ENCODE data around the gene GPR33.
A peak's percentile ranks its signal among the peaks of the same experiment; 100 is the strongest.

Gene GPR33

DNA sequence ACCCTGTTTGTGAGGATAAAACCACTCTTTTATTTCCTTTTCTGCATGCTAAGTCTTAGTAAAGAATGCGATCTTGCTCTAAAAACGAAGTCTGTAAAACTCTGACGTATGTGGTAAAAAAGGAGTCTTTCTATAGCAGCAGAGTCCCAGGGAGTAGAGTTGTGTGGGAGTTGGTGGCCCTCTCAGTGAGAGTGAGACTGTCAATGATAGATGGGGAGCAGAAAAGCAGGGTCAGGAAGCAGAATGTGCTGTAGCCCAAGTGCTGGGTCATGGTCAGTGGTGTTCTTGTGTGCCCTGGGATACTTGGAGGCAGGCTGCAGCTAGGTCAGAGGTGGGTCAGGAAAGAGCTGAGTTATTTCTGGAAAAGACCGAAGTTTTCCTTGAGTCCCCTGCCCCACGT is 20.3 kb upstream of the GPR33 start:
- no peaks in the 10 kb centered on the region for H3K9me3 ChIP-seq (ENCODE audit: insufficient read depth, low read length)
- H3K79me2 ChIP-seq (ENCODE audit: low read length), result no peaks in the 10 kb centered on the region
- H3K9ac ChIP-seq (ENCODE audit: low read length), result no peak overlapping the region
- no peak overlapping the region for H3K4me2 ChIP-seq (ENCODE audit: low read length)
- H3K4me1 ChIP-seq (ENCODE audit: low read length), result no peaks in the 10 kb centered on the region
- no peak overlapping the region for H3K27ac ChIP-seq (ENCODE audit: low read length)
- no peak for TF ChIP-seq EZH2phosphoT487 (IDR thresholded peaks at IDR 0.05; ENCODE audit: low read depth)
- no peak for TF ChIP-seq CTCF (IDR thresholded peaks at IDR 0.05; ENCODE audit: low read depth, low read length)
- no peaks in the 10 kb centered on the region for H4K20me1 ChIP-seq (ENCODE audit: insufficient read depth, low read length)
- no peak overlapping the region for H3K4me3 ChIP-seq (ENCODE audit: low read length)
- no peak overlapping the region for H2AFZ ChIP-seq (ENCODE audit: low read depth, low read length)
- H3K36me3 ChIP-seq (replicated peaks; ENCODE audit: low read depth, low read length), result no peaks in the 10 kb centered on the region
- no peaks in the 10 kb centered on the region for H3K27me3 ChIP-seq (ENCODE audit: low read depth, low read length)

DNA sequence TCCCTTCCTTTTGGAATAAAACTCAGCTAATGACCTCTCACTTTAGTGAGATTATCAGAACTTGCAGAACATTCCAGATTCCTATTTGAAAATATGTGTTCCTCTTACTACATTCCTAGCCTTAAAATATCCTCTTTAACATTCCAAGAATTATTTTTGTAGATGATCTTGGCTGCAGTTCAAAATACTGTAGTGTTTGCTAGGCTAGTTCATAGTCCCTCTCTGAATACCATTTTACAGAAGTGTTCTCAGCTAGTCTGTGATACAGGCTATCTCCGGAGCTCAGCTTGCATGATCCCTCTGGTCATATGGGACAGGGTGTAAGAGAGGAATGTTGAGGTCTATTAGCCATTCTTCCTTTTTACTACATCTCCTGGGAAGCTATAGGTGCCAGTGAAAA is 17.6 kb upstream of the GPR33 start:
- H3K4me3 ChIP-seq (ENCODE audit: low read length), result no peak overlapping the region
- H3K27me3 ChIP-seq (ENCODE audit: low read depth, low read length), result no peaks in the 10 kb centered on the region
- no peaks in the 10 kb centered on the region for H4K20me1 ChIP-seq (ENCODE audit: insufficient read depth, low read length)
- H3K27ac ChIP-seq (ENCODE audit: low read length), result no peak overlapping the region
- no peaks in the 10 kb centered on the region for H3K36me3 ChIP-seq (replicated peaks; ENCODE audit: low read depth, low read length)
- H3K4me2 ChIP-seq (ENCODE audit: low read length), result no peak overlapping the region
- TF ChIP-seq CTCF (IDR thresholded peaks at IDR 0.05; ENCODE audit: low read depth, low read length) (no peak), EZH2phosphoT487 (IDR thresholded peaks at IDR 0.05; ENCODE audit: low read depth) (no peak)
- H3K9ac ChIP-seq (ENCODE audit: low read length), result no peak overlapping the region
- H2AFZ ChIP-seq (ENCODE audit: low read depth, low read length), result no peak overlapping the region
- H3K79me2 ChIP-seq (ENCODE audit: low read length), result no peaks in the 10 kb centered on the region
- no peaks in the 10 kb centered on the region for H3K4me1 ChIP-seq (ENCODE audit: low read length)
- no peaks in the 10 kb centered on the region for H3K9me3 ChIP-seq (ENCODE audit: insufficient read depth, low read length)

GRCh38 chr14:31501870-31502269 is 14.0 kb upstream of the GPR33 start:
- Histone ChIP-seq H3K4me2 (ENCODE audit: low read length) (no peak overlapping the region), H3K27me3 (ENCODE audit: low read depth, low read length) (no peaks in the 10 kb centered on the region), H4K20me1 (ENCODE audit: insufficient read depth, low read length) (no peaks in the 10 kb centered on the region), H3K79me2 (ENCODE audit: low read length) (no peaks in the 10 kb centered on the region), H3K4me3 (ENCODE audit: low read length) (no peak overlapping the region), H3K27ac (ENCODE audit: low read length) (no peak overlapping the region), H3K9ac (ENCODE audit: low read length) (no peak overlapping the region), H3K9me3 (ENCODE audit: insufficient read depth, low read length) (no peaks in the 10 kb centered on the region), H2AFZ (ENCODE audit: low read depth, low read length) (no peak overlapping the region), H3K36me3 (replicated peaks; ENCODE audit: low read depth, low read length) (no peaks in the 10 kb centered on the region), H3K4me1 (ENCODE audit: low read length) (no peaks in the 10 kb centered on the region)
- TF ChIP-seq EZH2phosphoT487 (IDR thresholded peaks at IDR 0.05; ENCODE audit: low read depth) (no peak), CTCF (IDR thresholded peaks at IDR 0.05; ENCODE audit: low read depth, low read length) (no peak)

- Histone ChIP-seq H3K9ac (ENCODE audit: low read length) (no peak overlapping the region), H3K4me1 (ENCODE audit: low read length) (peaks cover 57% of the 10 kb centered on the region), H3K27me3 (ENCODE audit: low read depth, low read length) (no peaks in the 10 kb centered on the region), H4K20me1 (ENCODE audit: insufficient read depth, low read length) (no peaks in the 10 kb centered on the region), H3K4me2 (ENCODE audit: low read length) (peak overlapping the region; percentile 38), H3K79me2 (ENCODE audit: low read length) (no peaks in the 10 kb centered on the region), H3K4me3 (ENCODE audit: low read length) (no peak overlapping the region), H3K27ac (ENCODE audit: low read length) (no peak overlapping the region), H2AFZ (ENCODE audit: low read depth, low read length) (no peak overlapping the region), H3K9me3 (ENCODE audit: insufficient read depth, low read length) (0 out of 2 replicates have a peak, but pooled peaks cover 9% of the 10 kb centered on the region), H3K36me3 (replicated peaks; ENCODE audit: low read depth, low read length) (peaks cover 11% of the 10 kb centered on the region)
- TF ChIP-seq EZH2phosphoT487 (IDR thresholded peaks at IDR 0.05; ENCODE audit: low read depth) (no peak), CTCF (IDR thresholded peaks at IDR 0.05; ENCODE audit: low read depth, low read length) (no peak)
Measured at GRCh38 chr14:31492759-31493498, 5.1 kb upstream of the GPR33 start.
